ENCODE results near the gene CIRBP.

GRCh38 chr19:1233115-1233667, 35.9 kb upstream of the CIRBP start:
- TF ChIP-seq EZH2phosphoT487 (IDR thresholded peaks at IDR 0.05; ENCODE audit: borderline replicate concordance, low read length) (no peak), EZH2 (IDR thresholded peaks at IDR 0.05; ENCODE audit: low read length, unreplicated experiment) (no peak)
